ENCODE results near the gene OGFR.

OGFR gene

DNA sequence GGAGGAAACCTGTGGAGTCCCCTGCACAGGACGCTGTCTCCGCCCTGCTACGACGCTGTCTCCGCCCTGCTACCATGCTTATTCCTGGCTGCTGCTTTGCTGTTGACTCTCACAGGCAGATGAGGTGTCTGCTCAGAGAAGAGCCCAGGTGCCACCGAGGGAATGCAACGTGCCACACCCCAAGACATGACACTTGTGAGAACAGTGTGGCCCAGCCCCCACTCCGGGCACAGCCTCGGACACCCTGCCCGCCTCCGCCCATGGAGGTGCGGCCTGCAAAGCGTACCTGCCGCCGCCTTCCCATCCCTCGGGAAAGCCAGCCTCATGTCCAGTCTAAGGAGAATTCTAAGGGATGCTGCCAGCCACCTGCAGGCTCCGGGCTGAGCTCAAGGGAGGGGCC is 23.9 kb upstream of the OGFR start:
- H3K4me3 ChIP-seq (ENCODE audit: control insufficient read depth, low read depth, low read length), result no peak overlapping the region
- TF ChIP-seq, protein P1, sequence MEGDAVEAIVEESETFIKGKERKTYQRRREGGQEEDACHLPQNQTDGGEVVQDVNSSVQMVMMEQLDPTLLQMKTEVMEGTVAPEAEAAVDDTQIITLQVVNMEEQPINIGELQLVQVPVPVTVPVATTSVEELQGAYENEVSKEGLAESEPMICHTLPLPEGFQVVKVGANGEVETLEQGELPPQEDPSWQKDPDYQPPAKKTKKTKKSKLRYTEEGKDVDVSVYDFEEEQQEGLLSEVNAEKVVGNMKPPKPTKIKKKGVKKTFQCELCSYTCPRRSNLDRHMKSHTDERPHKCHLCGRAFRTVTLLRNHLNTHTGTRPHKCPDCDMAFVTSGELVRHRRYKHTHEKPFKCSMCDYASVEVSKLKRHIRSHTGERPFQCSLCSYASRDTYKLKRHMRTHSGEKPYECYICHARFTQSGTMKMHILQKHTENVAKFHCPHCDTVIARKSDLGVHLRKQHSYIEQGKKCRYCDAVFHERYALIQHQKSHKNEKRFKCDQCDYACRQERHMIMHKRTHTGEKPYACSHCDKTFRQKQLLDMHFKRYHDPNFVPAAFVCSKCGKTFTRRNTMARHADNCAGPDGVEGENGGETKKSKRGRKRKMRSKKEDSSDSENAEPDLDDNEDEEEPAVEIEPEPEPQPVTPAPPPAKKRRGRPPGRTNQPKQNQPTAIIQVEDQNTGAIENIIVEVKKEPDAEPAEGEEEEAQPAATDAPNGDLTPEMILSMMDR (IDR thresholded peaks at IDR 0.05; ENCODE audit: control insufficient read depth, insufficient read depth, low read depth, low read length, missing control alignments), result no peak
- DNase-seq (ENCODE audit: low read depth), result no peak

DNA sequence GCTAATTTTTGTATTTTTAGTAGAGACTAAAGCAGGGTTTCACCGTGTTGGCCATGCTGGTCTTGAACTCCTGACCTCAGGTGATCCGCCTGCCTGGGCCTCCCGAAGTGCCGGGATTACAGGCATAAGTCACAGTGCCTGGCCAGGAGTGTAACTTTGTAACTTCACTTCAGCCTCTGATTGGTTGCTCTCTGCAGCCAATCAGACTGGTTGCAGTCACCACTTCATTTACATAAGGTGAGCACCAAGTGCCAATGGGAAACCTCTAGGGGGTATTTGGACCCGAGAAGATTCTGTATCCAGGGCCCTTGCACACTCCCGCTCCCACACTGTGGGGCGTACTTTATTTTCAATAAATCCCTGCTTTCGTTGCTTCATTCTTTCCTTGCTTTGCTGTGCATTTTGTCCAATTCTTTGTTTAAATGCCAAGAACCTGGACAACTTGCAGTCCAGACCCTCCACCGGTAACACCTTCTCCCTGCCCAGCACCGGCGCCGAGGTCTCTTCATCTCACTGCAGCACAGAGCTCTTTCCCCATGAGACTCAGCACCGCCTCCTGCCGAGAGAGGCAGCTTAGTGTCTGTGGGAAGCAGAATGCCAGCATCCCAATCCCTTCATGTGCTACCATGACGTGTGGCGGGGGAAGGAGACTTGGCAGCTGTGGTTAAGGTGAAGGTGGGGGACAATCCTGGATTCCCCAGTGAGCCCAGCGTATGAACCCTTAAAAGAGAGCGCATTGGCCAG is 22.3 kb upstream of the OGFR start:
- no peak for DNase-seq (ENCODE audit: low read depth)
- no peak overlapping the region for H3K4me3 ChIP-seq (ENCODE audit: control insufficient read depth, low read depth, low read length)
- TF ChIP-seq, protein P1 (IDR thresholded peaks at IDR 0.05; ENCODE audit: control insufficient read depth, insufficient read depth, low read depth, low read length, missing control alignments), result peak; percentile 14

DNA sequence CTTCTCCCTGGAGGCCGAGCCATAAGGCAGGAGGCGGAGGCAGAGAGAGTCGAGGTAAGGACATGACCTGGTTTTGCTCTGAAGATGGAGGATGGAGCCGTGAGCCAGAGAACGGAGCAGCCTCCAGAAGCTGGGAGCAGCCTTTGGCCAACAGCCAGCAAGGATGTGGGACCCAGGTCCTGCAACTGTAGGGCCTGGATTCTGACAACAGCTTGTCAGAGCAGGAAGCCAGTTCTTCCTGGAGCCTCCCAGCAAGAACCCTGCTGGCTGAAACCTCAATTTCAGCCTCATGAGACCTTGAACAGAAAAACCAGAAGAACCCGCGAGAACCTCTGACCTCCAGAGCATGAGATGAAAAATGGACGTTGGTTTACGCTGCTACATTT is 21.7 kb upstream of the OGFR start:
- no peak for DNase-seq (ENCODE audit: low read depth)

GRCh38 chr20:62784497-62784896 is 20.1 kb upstream of the OGFR start:
- no peak overlapping the region for H3K4me3 ChIP-seq (ENCODE audit: control insufficient read depth, low read depth, low read length)
- TF ChIP-seq, protein P1 (IDR thresholded peaks at IDR 0.05; ENCODE audit: control insufficient read depth, insufficient read depth, low read depth, low read length, missing control alignments), result no peak
- no peak for DNase-seq (ENCODE audit: low read depth)

More for the DNA sequence above, 21.7 kb upstream of the OGFR start:
- TF ChIP-seq, protein P1 (IDR thresholded peaks at IDR 0.05; ENCODE audit: control insufficient read depth, insufficient read depth, low read depth, low read length, missing control alignments), result no peak
- no peak overlapping the region for H3K4me3 ChIP-seq (ENCODE audit: control insufficient read depth, low read depth, low read length)

- H3K4me3 ChIP-seq (ENCODE audit: control insufficient read depth, low read depth, low read length), result no peak overlapping the region
- TF ChIP-seq, protein P1 (IDR thresholded peaks at IDR 0.05; ENCODE audit: control insufficient read depth, insufficient read depth, low read depth, low read length, missing control alignments), result no peak
- no peak for DNase-seq (ENCODE audit: low read depth)
These were observed 19.2 kb upstream of the OGFR start for GRCh38 chr20:62785393-62785792.

DNA sequence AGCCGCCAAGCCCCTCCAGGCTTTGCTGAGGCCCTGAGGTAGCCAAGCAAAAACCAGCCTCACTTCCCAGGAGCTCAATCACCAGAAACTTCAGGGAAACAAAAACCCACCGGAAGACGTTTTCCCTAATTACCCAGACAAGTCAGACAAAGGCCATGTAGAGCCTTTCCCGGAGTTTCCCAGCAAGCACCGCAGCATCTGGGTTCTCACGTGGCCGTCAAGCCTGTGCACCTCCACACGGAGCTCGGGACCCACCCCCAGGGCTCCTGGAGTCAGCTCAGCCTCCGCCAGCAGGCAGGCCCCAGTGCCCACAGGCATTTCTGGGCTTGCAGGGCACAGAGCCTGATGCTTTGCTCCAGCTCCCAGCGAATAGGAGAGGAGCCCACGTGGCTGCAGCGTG is 18.5 kb upstream of the OGFR start:
- TF ChIP-seq, protein P1 (IDR thresholded peaks at IDR 0.05; ENCODE audit: control insufficient read depth, insufficient read depth, low read depth, low read length, missing control alignments), result no peak
- DNase-seq (ENCODE audit: low read depth), result no peak
- no peak overlapping the region for H3K4me3 ChIP-seq (ENCODE audit: control insufficient read depth, low read depth, low read length)

All from AG09309 (cell line).